SK-N-SH (cell line): Measurements from ENCODE around the gene SCAPER. TPM values are rescaled to one million over a fixed set of nuclear protein-coding genes. Genes with fewer than 3 reads are reported as not detected.
"Not testable (repeated sequence)": the region's sequence is repeated elsewhere in the genome, so short reads cannot be mapped to it uniquely, and the experiment has no call there.

Source experiments
- CTCF ChIA-PET: fragments of 300-600, 350-600 bp; formaldehyde crosslinking; extraction: SDS; loops from one replicate; lab custom pipeline; 2021; lab: Yijun Ruan, JAX
- POLR2A ChIA-PET: fragments of 350-600 bp; sonication (Branson Sonifier 250); formaldehyde crosslinking; extraction: SDS; loops from one replicate; lab custom pipeline; 2020; ENCODE audit warnings: antibody characterized with exemption, inconsistent platforms; lab: Yijun Ruan, JAX
- DNase-seq: peaks from one replicate; pipeline ENCODE4 v3.0.0; 2012
- H2AFZ ChIP-seq: fragments of 200-600 bp; sonication (generic); 2 replicates; pipeline ENCODE4 v1.8.1; 2016; ENCODE audit warnings: antibody characterized with exemption, mild to moderate bottlenecking, low read depth
- H3F3A ChIP-seq: fragments of 200-600 bp; sonication (generic); replicated peaks from 2 replicates; pipeline ENCODE3; 2016; ENCODE audit warnings: antibody characterized with exemption, mild to moderate bottlenecking; ENCODE audit not compliant: insufficient read depth
- H3K27ac ChIP-seq, 2 experiments: fragments of 200-500 bp in 1 of 2; fragments of 200-600 bp in 1 of 2; sonication (Bioruptor generic) in 1 of 2; sonication (generic), shearing (Covaris generic) in 1 of 2; 2 replicates each; pipeline versions ENCODE4 v1.5.1 to v1.6.1; 2014 to 2016; ENCODE audit warnings: low read depth in 2 of 2, inconsistent platforms in 1 of 2, low read length in 1 of 2, mild to moderate bottlenecking in 1 of 2, mixed read lengths in 1 of 2
- H3K27me3 ChIP-seq: fragments of 200-600 bp; sonication (generic), shearing (Covaris generic); 2 replicates; pipeline ENCODE4 v1.6.1; 2016; ENCODE audit warnings: mixed run types; ENCODE audit not compliant: insufficient read depth
- H3K36me3 ChIP-seq, 2 experiments: fragments of 200-500 bp in 1 of 2; fragments of 200-600 bp in 1 of 2; sonication (Bioruptor generic) in 1 of 2; sonication (generic) in 1 of 2; replicated peaks in 1 of 2; 2 replicates each; pipeline versions ENCODE3 to v1.5.1; 2014 to 2016; ENCODE audit warnings: low read length in 1 of 2, mild to moderate bottlenecking in 1 of 2; ENCODE audit not compliant: insufficient read depth in 2 of 2, control insufficient read depth in 1 of 2
- H3K4me1 ChIP-seq, 2 experiments: fragments of 200-500 bp in 1 of 2; fragments of 200-600 bp in 1 of 2; sonication (Bioruptor generic) in 1 of 2; sonication (generic), shearing (Covaris generic) in 1 of 2; 2 replicates each; pipeline versions ENCODE4 v1.5.1 to v1.6.1; 2014 to 2016; ENCODE audit warnings: low read depth in 1 of 2, low read length in 1 of 2, mixed run types in 1 of 2; ENCODE audit not compliant: insufficient read depth in 2 of 2, control insufficient read depth in 1 of 2
- H3K4me2 ChIP-seq: fragments of 200-600 bp; sonication (generic), shearing (Covaris generic); 2 replicates; pipeline ENCODE4 v1.6.1; 2017; ENCODE audit warnings: mixed run types
- H3K4me3 ChIP-seq, 2 experiments: fragments of 200-500 bp in 1 of 2; fragments of 200-600 bp in 1 of 2; sonication (Bioruptor generic) in 1 of 2; sonication (generic), shearing (Covaris generic) in 1 of 2; 2 replicates each; pipeline versions ENCODE4 v1.5.1 to v1.8.1; 2014 to 2016; ENCODE audit warnings: low read depth in 2 of 2, inconsistent platforms in 1 of 2, low read length in 1 of 2, mild to moderate bottlenecking in 1 of 2, mixed read lengths in 1 of 2, moderate library complexity in 1 of 2
- H3K79me2 ChIP-seq: fragments of 200-600 bp; sonication (generic); 2 replicates; pipeline ENCODE4 v1.8.1; 2017; ENCODE audit warnings: mild to moderate bottlenecking; ENCODE audit not compliant: insufficient read depth
- H3K9ac ChIP-seq: fragments of 200-600 bp; sonication (generic); 2 replicates; pipeline ENCODE4 v1.6.1; 2017; ENCODE audit warnings: mixed run types
- H3K9me2 ChIP-seq: fragments of 200-600 bp; sonication (generic); 2 replicates; pipeline ENCODE4 v1.6.1; 2017; ENCODE audit warnings: mixed run types
- H3K9me3 ChIP-seq: fragments of 200-600 bp; sonication (generic); 2 replicates; pipeline ENCODE4 v1.6.1; 2017; ENCODE audit warnings: mixed run types, mild to moderate bottlenecking, moderate library complexity
- H4K20me1 ChIP-seq: fragments of 200-600 bp; sonication (generic); 2 replicates; pipeline ENCODE4 v1.6.1; 2017; ENCODE audit warnings: mild to moderate bottlenecking, mixed run types; ENCODE audit not compliant: insufficient read depth
- CTCF ChIP-seq: fragments of 200-600 bp; sonication (generic); IDR thresholded peaks from 2 replicates; pipeline ENCODE4 v1.6.1; 2017; ENCODE audit warnings: antibody characterized with exemption, mild to moderate bottlenecking, moderate library complexity
- EP300 ChIP-seq, 2 experiments: IDR thresholded peaks; 2 replicates each; pipeline versions ENCODE4 v1.4.0 to v1.6.1; 2012; ENCODE audit warnings: borderline replicate concordance in 1 of 2, low read depth in 1 of 2, low read length in 1 of 2
- FOSL2 ChIP-seq: IDR thresholded peaks from 2 replicates; pipeline ENCODE4 v1.4.0; 2012; ENCODE audit warnings: low read depth, mild to moderate bottlenecking, moderate library complexity, borderline replicate concordance
- FOXJ3 ChIP-seq: sonication (generic); formaldehyde crosslinking; IDR thresholded peaks from 2 replicates; pipeline ENCODE4 v1.5.1; 2020; ENCODE audit warnings: mild to moderate bottlenecking, missing genetic modification reagents
- FOXM1 ChIP-seq: IDR thresholded peaks from 2 replicates; pipeline ENCODE4 v1.4.0; 2012; ENCODE audit warnings: low read depth, mild to moderate bottlenecking
- GATA2 ChIP-seq: sonication (generic); formaldehyde crosslinking; IDR thresholded peaks from 2 replicates; pipeline ENCODE4 v1.5.0; 2020; ENCODE audit warnings: mild to moderate bottlenecking, missing genetic modification reagents
- JUND ChIP-seq: IDR thresholded peaks from 2 replicates; pipeline ENCODE4 v1.4.0; 2012
- NFIC ChIP-seq: IDR thresholded peaks from 2 replicates; pipeline ENCODE4 v1.4.0; 2012; ENCODE audit warnings: borderline replicate concordance
- PBX3 ChIP-seq: IDR thresholded peaks from 2 replicates; pipeline ENCODE4; 2012
- RAD21 ChIP-seq: IDR thresholded peaks from 2 replicates; pipeline ENCODE4 v1.6.1; 2012; ENCODE audit warnings: mild to moderate bottlenecking, low read length
- RCOR1 ChIP-seq: fragments of 150-350 bp; IDR thresholded peaks from 2 replicates; pipeline ENCODE4 v1.6.1; 2017; ENCODE audit warnings: antibody characterized with exemption, low read length
- REST ChIP-seq: IDR thresholded peaks from 2 replicates; pipeline ENCODE4 v1.6.1; 2012; ENCODE audit warnings: mild to moderate bottlenecking, low read depth, low read length, moderate library complexity
- SIN3A ChIP-seq: IDR thresholded peaks from 2 replicates; pipeline ENCODE4 v1.6.1; 2012; ENCODE audit warnings: low read depth, mild to moderate bottlenecking, low read length, moderate library complexity, borderline replicate concordance
- SMC3 ChIP-seq: IDR thresholded peaks from 2 replicates; pipeline ENCODE4 v1.6.1; 2012; ENCODE audit warnings: low read depth, low read length, improper control_type of control experiment
- USF1 ChIP-seq: IDR thresholded peaks from 2 replicates; pipeline ENCODE4 v1.4.0; 2012; ENCODE audit warnings: low read depth, borderline replicate concordance
- YY1 ChIP-seq: IDR thresholded peaks from 2 replicates; pipeline ENCODE4 v1.4.0; 2012; ENCODE audit warnings: low read depth, mild to moderate bottlenecking
- WGBS: methylation state at CpG from one replicate; pipeline ENCODE4 v1.1.6; 2017; ENCODE audit warnings: low lambda C conversion rate; 5-methylcytosine and 5-hydroxymethylcytosine counted together
- polyA plus RNA-seq, 3 experiments: library from polyadenylated mRNA; depleted of rRNA; stranded (reverse); fragments of >200 nt; gene quantifications; 2 replicates each; pipeline ENCODE4 v1.2.3, GENCODE V29; 2012

Gene SCAPER
- polyA plus RNA-seq, 1 of the 3 experiments (the other 2 are of a cell fraction), result 1.8 TPM

- no peaks in the 10 kb centered on the region for H3K9me3 ChIP-seq
- H3K9ac ChIP-seq, result no peak overlapping the region
- ChIA-PET POLR2A (no interaction called here), CTCF (no interaction called here)
- H3K79me2 ChIP-seq, result no peaks in the 10 kb centered on the region
- no peaks in the 10 kb centered on the region for H4K20me1 ChIP-seq
- no peak overlapping the region for H3K4me3 ChIP-seq
- no peak for DNase-seq
- 85% methylated on average over 4 of the region's 4 CpGs for WGBS
- no peak for TF ChIP-seq GATA2 (CRISPR knock-in tag)
- TF ChIP-seq USF1, result no peak
- no peak for TF ChIP-seq RAD21
- no peak for TF ChIP-seq EP300 (IDR thresholded peaks at IDR 0.05; ENCODE audit: borderline replicate concordance in 1 of 2, low read depth in 1 of 2, low read length in 1 of 2)
- no peak for TF ChIP-seq PBX3
- no peak for TF ChIP-seq CTCF
- no peak for TF ChIP-seq JUND
- no peak for TF ChIP-seq YY1
- TF ChIP-seq FOSL2, result no peak
- no peak for TF ChIP-seq FOXM1
- TF ChIP-seq NFIC, result no peak
- no peak for TF ChIP-seq RCOR1
- no peak for TF ChIP-seq SMC3
- TF ChIP-seq REST, result no peak
- no peak for TF ChIP-seq SIN3A
- TF ChIP-seq FOXJ3 (CRISPR knock-in tag), result no peak
- H3F3A ChIP-seq, result no peaks in the 10 kb centered on the region
- H3K27me3 ChIP-seq, result no peaks in the 10 kb centered on the region
- no peaks in the 10 kb centered on the region for H3K36me3 ChIP-seq
- H3K4me2 ChIP-seq, result no peak overlapping the region
- H2AFZ ChIP-seq, result no peak overlapping the region
- H3K4me1 ChIP-seq, result no peaks in the 10 kb centered on the region
- H3K27ac ChIP-seq, result no peak overlapping the region
- no peaks in the 10 kb centered on the region for H3K9me2 ChIP-seq
Observed at GRCh38 chr15:76431971-76432370, 473.2 kb downstream of the SCAPER start.

GRCh38 chr15:76430711-76431110 is 474.4 kb downstream of the SCAPER start:
- H3K9me2 ChIP-seq, H3K79me2 ChIP-seq, CTCF ChIA-PET, H3K4me2 ChIP-seq, H3F3A ChIP-seq, H4K20me1 ChIP-seq, H3K9ac ChIP-seq, H2AFZ ChIP-seq, H3K27ac ChIP-seq, H3K36me3 ChIP-seq, H3K4me1 ChIP-seq, POLR2A ChIA-PET, H3K9me3 ChIP-seq, H3K27me3 ChIP-seq, H3K4me3 ChIP-seq, DNase-seq: not testable (repeated sequence)
- 81% methylated on average over 2 of the region's 2 CpGs for WGBS
